Neural cell (in vitro differentiated cells): ENCODE results near the gene ZNF606. TPM values are rescaled to one million over a fixed set of nuclear protein-coding genes. Genes with fewer than 3 reads are reported as not detected.
A peak's percentile ranks its signal among the peaks of the same experiment; 100 is the strongest.

Experiments
- H2AFZ ChIP-seq: fragments of 200-600, 300-800 bp; sonication (generic), shearing (Covaris generic); 2 replicates; pipeline ENCODE4 v1.6.0; 2014; ENCODE audit warnings: low read depth, mild to moderate bottlenecking, antibody characterized with exemption, low read length, moderate library complexity
- H3F3A ChIP-seq: fragments of 200-600 bp; shearing (Covaris generic); 2 replicates; pipeline ENCODE4 v1.6.1; 2016; ENCODE audit warnings: mild to moderate bottlenecking, moderate library complexity, mixed read lengths, antibody characterized with exemption, low read length; ENCODE audit not compliant: insufficient read depth, poor library complexity, severe bottlenecking
- H3K27ac ChIP-seq: fragments of 200-600, 300-800 bp; sonication (generic), shearing (Covaris generic); 2 replicates; pipeline ENCODE4 v1.5.1; 2014; ENCODE audit warnings: mild to moderate bottlenecking, low read length, moderate library complexity
- H3K27me3 ChIP-seq: fragments of 300-800, 200-600 bp; sonication (generic), shearing (Covaris generic); 2 replicates; pipeline ENCODE4 v1.6.0; 2014; ENCODE audit warnings: mild to moderate bottlenecking, low read depth, low read length, moderate library complexity; ENCODE audit not compliant: insufficient read depth
- H3K36me3 ChIP-seq: fragments of 300-800, 200-600 bp; sonication (generic), shearing (Covaris generic); 2 replicates; pipeline ENCODE4 v1.5.1; 2014; ENCODE audit warnings: mild to moderate bottlenecking, antibody characterized with exemption, low read length, moderate library complexity; ENCODE audit not compliant: insufficient read depth
- H3K4me2 ChIP-seq: fragments of 300-800, 200-600 bp; sonication (generic), shearing (Covaris generic); 2 replicates; pipeline ENCODE4 v1.6.0; 2014; ENCODE audit warnings: mild to moderate bottlenecking, low read length
- H3K4me3 ChIP-seq: fragments of 300-800, 200-600 bp; sonication (generic), shearing (Covaris generic); 2 replicates; pipeline ENCODE4 v1.5.1; 2014; ENCODE audit warnings: mild to moderate bottlenecking, low read length, moderate library complexity
- H3K79me2 ChIP-seq: fragments of 200-600 bp; shearing (Covaris generic); replicated peaks from 2 replicates; pipeline ENCODE4 v1.6.0; 2014; ENCODE audit warnings: mild to moderate bottlenecking, low read length, moderate library complexity; ENCODE audit not compliant: insufficient read depth
- H3K9ac ChIP-seq: fragments of 300-800, 200-600 bp; sonication (generic), shearing (Covaris generic); 2 replicates; pipeline ENCODE4 v1.6.1; 2016; ENCODE audit warnings: mild to moderate bottlenecking, low read length, mixed read lengths
- H3K9me2 ChIP-seq: fragments of 200-600 bp; shearing (Covaris generic); 2 replicates; pipeline ENCODE4 v1.6.1; 2016; ENCODE audit warnings: mild to moderate bottlenecking, low read length, mixed read lengths; ENCODE audit not compliant: insufficient read depth
- H3K9me3 ChIP-seq: fragments of 200-600, 300-800 bp; sonication (generic), shearing (Covaris generic); 2 replicates; pipeline ENCODE4 v1.6.1; 2016; ENCODE audit warnings: mild to moderate bottlenecking, mixed run types, low read length, moderate library complexity, mixed read lengths
- H4K20me1 ChIP-seq: fragments of 200-600 bp; shearing (Covaris generic); 2 replicates; pipeline ENCODE4 v1.6.1; 2016; ENCODE audit warnings: mild to moderate bottlenecking, mixed run types; ENCODE audit not compliant: insufficient read depth
- CTCF ChIP-seq: fragments of 450-650 bp; IDR thresholded peaks from 2 replicates; pipeline ENCODE4 v1.5.1; 2014; ENCODE audit warnings: antibody characterized with exemption, mild to moderate bottlenecking, moderate library complexity; ENCODE audit not compliant: poor library complexity, severe bottlenecking
- EP300 ChIP-seq: fragments of 450-650 bp; conservative IDR thresholded peaks from 2 replicates; pipeline ENCODE4 v1.6.1; 2014; ENCODE audit warnings: antibody characterized with exemption, mild to moderate bottlenecking, moderate library complexity; ENCODE audit not compliant: poor library complexity, severe bottlenecking
- EZH2 ChIP-seq: fragments of 200-600, 300-800 bp; shearing (Covaris generic), sonication (generic); IDR thresholded peaks from 2 replicates; pipeline ENCODE4 v1.6.1; 2014; ENCODE audit warnings: antibody characterized with exemption, low read length, borderline replicate concordance, mild to moderate bottlenecking; ENCODE audit not compliant: insufficient read depth, poor library complexity, severe bottlenecking
- MXI1 ChIP-seq: fragments of 450-650 bp; conservative IDR thresholded peaks from 2 replicates; pipeline ENCODE4 v1.6.1; 2014; ENCODE audit warnings: antibody characterized with exemption, mild to moderate bottlenecking; ENCODE audit not compliant: poor library complexity, severe bottlenecking
- POLR2AphosphoS5 ChIP-seq: IDR thresholded peaks from 2 replicates; pipeline ENCODE4 v1.6.1; 2012
- RAD21 ChIP-seq: fragments of 450-650 bp; conservative IDR thresholded peaks from 2 replicates; pipeline ENCODE4 v1.6.1; 2014; ENCODE audit warnings: antibody characterized with exemption, mild to moderate bottlenecking, moderate library complexity
- SMC3 ChIP-seq: fragments of 450-650 bp; conservative IDR thresholded peaks from 2 replicates; pipeline ENCODE4 v1.6.1; 2014; ENCODE audit warnings: antibody characterized with exemption, mild to moderate bottlenecking, moderate library complexity; ENCODE audit not compliant: poor library complexity
- TAF1 ChIP-seq: IDR thresholded peaks from 2 replicates; pipeline ENCODE4 v1.6.1; 2012; ENCODE audit warnings: low read depth
- polyA plus RNA-seq: library from polyadenylated mRNA; depleted of rRNA; stranded (reverse); fragments of >200 nt; gene quantifications from 2 replicates; pipeline ENCODE4 v1.2.3, GENCODE V29; 2014
- TF ChIP-seq, protein P1 (sequence below): IDR thresholded peaks from 2 replicates; pipeline ENCODE4 v1.6.1; 2012; ENCODE audit warnings: borderline replicate concordance

Gene ZNF606
- polyA plus RNA-seq, 1 donor from 2014 or later = 39.1 TPM

GRCh38 chr19:57946316-57946715 lies 56.3 kb downstream of the ZNF606 start:
- H3K79me2 ChIP-seq = peaks cover 31% of the 10 kb centered on the region
- H3K27me3 ChIP-seq = no peaks in the 10 kb centered on the region

GRCh38 chr19:57941593-57941992 lies 61.0 kb downstream of the ZNF606 start:
- H3K27ac ChIP-seq = no peak overlapping the region
- H3F3A ChIP-seq = no peaks in the 10 kb centered on the region
- H3K79me2 ChIP-seq = peaks cover 22% of the 10 kb centered on the region
- H2AFZ ChIP-seq = no peak overlapping the region
- H3K36me3 ChIP-seq = peaks cover 32% of the 10 kb centered on the region
- H3K9me2 ChIP-seq = no peaks in the 10 kb centered on the region
- no peak for TF ChIP-seq RAD21
- TF ChIP-seq EP300 = no peak
- TF ChIP-seq MXI1 = no peak
- TF ChIP-seq POLR2AphosphoS5 = no peak
- no peak for TF ChIP-seq CTCF
- TF ChIP-seq, protein P1, sequence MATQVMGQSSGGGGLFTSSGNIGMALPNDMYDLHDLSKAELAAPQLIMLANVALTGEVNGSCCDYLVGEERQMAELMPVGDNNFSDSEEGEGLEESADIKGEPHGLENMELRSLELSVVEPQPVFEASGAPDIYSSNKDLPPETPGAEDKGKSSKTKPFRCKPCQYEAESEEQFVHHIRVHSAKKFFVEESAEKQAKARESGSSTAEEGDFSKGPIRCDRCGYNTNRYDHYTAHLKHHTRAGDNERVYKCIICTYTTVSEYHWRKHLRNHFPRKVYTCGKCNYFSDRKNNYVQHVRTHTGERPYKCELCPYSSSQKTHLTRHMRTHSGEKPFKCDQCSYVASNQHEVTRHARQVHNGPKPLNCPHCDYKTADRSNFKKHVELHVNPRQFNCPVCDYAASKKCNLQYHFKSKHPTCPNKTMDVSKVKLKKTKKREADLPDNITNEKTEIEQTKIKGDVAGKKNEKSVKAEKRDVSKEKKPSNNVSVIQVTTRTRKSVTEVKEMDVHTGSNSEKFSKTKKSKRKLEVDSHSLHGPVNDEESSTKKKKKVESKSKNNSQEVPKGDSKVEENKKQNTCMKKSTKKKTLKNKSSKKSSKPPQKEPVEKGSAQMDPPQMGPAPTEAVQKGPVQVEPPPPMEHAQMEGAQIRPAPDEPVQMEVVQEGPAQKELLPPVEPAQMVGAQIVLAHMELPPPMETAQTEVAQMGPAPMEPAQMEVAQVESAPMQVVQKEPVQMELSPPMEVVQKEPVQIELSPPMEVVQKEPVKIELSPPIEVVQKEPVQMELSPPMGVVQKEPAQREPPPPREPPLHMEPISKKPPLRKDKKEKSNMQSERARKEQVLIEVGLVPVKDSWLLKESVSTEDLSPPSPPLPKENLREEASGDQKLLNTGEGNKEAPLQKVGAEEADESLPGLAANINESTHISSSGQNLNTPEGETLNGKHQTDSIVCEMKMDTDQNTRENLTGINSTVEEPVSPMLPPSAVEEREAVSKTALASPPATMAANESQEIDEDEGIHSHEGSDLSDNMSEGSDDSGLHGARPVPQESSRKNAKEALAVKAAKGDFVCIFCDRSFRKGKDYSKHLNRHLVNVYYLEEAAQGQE = no peak
- TF ChIP-seq EZH2 = no peak
- no peak for TF ChIP-seq SMC3
- no peak for TF ChIP-seq TAF1
- no peak overlapping the region for H3K4me2 ChIP-seq
- peaks cover 12% of the 10 kb centered on the region for H3K9me3 ChIP-seq
- no peaks in the 10 kb centered on the region for H3K27me3 ChIP-seq
- no peaks in the 10 kb centered on the region for H4K20me1 ChIP-seq
- no peak overlapping the region for H3K4me3 ChIP-seq
- no peak overlapping the region for H3K9ac ChIP-seq

More at GRCh38 chr19:57946316-57946715, 56.3 kb downstream of the ZNF606 start:
- Histone ChIP-seq H4K20me1 (no peaks in the 10 kb centered on the region), H2AFZ (no peak overlapping the region), H3K9me3 (peaks cover 7% of the 10 kb centered on the region), H3F3A (no peaks in the 10 kb centered on the region), H3K4me2 (peak overlapping the region; percentile 98), H3K36me3 (peaks cover 26% of the 10 kb centered on the region), H3K4me3 (peak overlapping the region; percentile 100), H3K9ac (peak overlapping the region; percentile 91), H3K27ac (no peak overlapping the region), H3K9me2 (no peaks in the 10 kb centered on the region)
- TF ChIP-seq SMC3 (no peak), CTCF (no peak), EZH2 (no peak), EP300 (no peak), MXI1 (no peak), TAF1 (no peak), RAD21 (no peak), POLR2AphosphoS5 (no peak)
- TF ChIP-seq, protein P1 = no peak
